Stimulated activated naive CD8-positive, alpha-beta T cell treated with anti-CD3 and anti-CD28 coated beads, Interleukin-15, Interleukin-2, amounts not matched to agents 100 ng/mL and 50 ng/mL, for 24 hours (primary cell): Measurements from ENCODE around the gene PKN3.

Experiments
- H3K27ac Mint-ChIP-seq: one replicate; pipeline ENCODE4 v1.8.0; 2021; ENCODE audit warnings: mild to moderate bottlenecking, mixed read lengths
- H3K27me3 Mint-ChIP-seq: one replicate; pipeline ENCODE4 v1.8.0; 2021; ENCODE audit warnings: mixed read lengths
- H3K36me3 Mint-ChIP-seq: one replicate; pipeline ENCODE4 v1.8.0; 2021; ENCODE audit warnings: low read depth, mixed read lengths
- H3K4me1 Mint-ChIP-seq: one replicate; pipeline ENCODE4 v1.8.0; 2021; ENCODE audit warnings: low read depth, mixed read lengths
- H3K4me3 Mint-ChIP-seq: one replicate; pipeline ENCODE4 v1.8.0; 2021; ENCODE audit warnings: mild to moderate bottlenecking, mixed read lengths
- H3K9me3 Mint-ChIP-seq: one replicate; pipeline ENCODE4 v1.8.0; 2021; ENCODE audit warnings: mixed read lengths

Gene PKN3

GRCh38 chr9:128703616-128704355, 1.5 kb downstream of the PKN3 start:
- Mint-ChIP-seq H3K27ac (peak overlapping the region; percentile 31), H3K4me3 (peak overlapping the region; percentile 82), H3K36me3 (no peaks in the 10 kb centered on the region), H3K4me1 (peaks cover 13% of the 10 kb centered on the region), H3K9me3 (no peaks in the 10 kb centered on the region), H3K27me3 (no peaks in the 10 kb centered on the region)

GRCh38 chr9:128704356-128704670, 2.0 kb downstream of the PKN3 start:
- peak overlapping the region; percentile 26 for H3K4me3 Mint-ChIP-seq
- no peaks in the 10 kb centered on the region for H3K27me3 Mint-ChIP-seq
- H3K36me3 Mint-ChIP-seq: no peaks in the 10 kb centered on the region
- H3K4me1 Mint-ChIP-seq: peaks cover 13% of the 10 kb centered on the region
- H3K27ac Mint-ChIP-seq: no peak overlapping the region
- H3K9me3 Mint-ChIP-seq: no peaks in the 10 kb centered on the region

DNA sequence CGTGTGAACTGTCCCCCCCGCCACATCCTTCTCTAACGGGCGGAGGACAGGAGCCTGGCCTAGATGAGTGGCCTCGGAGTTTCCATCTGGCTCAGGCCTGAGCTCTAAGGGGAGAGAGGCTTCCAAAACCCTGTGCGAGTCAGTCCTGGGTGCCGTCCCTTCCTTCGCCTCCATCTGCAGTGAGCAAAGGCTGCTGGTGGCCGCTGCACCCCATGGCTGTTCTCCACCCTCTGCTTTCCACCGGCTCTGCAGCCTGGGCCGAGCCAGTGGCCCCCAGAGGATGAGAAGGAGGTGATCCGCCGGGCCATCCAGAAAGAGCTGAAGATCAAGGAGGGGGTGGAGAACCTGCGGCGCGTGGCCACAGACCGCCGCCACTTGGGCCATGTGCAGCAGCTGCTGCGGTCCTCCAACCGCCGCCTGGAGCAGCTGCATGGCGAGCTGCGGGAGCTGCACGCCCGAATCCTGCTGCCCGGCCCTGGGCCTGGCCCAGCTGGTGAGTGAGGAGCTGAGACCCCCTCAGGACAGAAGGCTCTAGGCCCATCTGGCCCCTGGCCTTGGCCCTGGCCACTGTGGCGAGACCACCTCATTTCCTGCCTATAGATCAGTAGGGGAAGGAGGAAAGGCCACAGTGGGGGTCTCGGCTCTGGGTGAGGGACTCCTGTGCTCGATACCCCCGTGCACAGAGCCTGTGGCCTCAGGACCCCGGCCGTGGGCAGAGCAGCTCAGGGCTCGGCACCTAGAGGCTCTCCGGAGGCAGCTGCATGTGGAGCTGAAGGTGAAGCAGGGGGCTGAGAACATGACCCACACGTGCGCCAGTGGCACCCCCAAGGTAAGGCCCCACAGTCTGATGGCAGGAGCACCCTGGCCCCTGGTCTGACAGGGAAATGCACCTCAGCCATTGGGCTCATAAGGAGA, 3.0 kb downstream of the PKN3 start:
- H3K4me1 Mint-ChIP-seq: peaks cover 13% of the 10 kb centered on the region
- H3K27ac Mint-ChIP-seq: no peak overlapping the region
- H3K9me3 Mint-ChIP-seq: no peaks in the 10 kb centered on the region
- no peaks in the 10 kb centered on the region for H3K36me3 Mint-ChIP-seq
- H3K4me3 Mint-ChIP-seq: no peak overlapping the region
- H3K27me3 Mint-ChIP-seq: no peaks in the 10 kb centered on the region

GRCh38 chr9:128706045-128706444, 3.7 kb downstream of the PKN3 start:
- Mint-ChIP-seq H3K4me1 (peaks cover 13% of the 10 kb centered on the region), H3K36me3 (no peaks in the 10 kb centered on the region)

DNA sequence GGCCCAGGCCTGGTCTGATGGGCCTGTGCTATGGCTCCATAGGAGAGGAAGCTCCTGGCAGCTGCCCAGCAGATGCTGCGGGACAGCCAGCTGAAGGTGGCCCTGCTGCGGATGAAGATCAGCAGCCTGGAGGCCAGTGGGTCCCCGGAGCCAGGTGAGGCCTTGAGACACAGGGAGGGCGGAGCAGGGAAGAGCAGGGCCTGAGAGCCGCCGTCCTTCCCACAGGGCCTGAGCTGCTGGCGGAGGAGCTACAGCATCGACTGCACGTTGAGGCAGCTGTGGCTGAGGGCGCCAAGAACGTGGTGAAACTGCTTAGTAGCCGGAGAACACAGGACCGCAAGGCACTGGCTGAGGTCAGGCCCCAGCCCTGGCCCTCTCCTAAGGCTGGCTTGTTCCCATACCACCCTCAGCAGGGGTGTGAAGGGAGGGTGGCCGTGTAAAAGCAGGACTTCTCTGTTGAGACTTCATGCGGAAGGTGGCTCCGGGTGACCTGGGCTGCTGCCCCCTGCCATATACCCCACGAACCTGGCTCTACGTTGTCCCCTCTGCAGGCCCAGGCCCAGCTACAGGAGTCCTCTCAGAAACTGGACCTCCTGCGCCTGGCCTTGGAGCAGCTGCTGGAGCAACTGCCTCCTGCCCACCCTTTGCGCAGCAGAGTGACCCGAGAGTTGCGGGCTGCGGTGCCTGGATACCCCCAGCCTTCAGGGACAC, 4.5 kb downstream of the PKN3 start:
- Mint-ChIP-seq H3K4me1 (peaks cover 8% of the 10 kb centered on the region), H3K9me3 (no peaks in the 10 kb centered on the region), H3K27me3 (no peaks in the 10 kb centered on the region), H3K27ac (no peak overlapping the region), H3K36me3 (no peaks in the 10 kb centered on the region), H3K4me3 (no peak overlapping the region)

More at GRCh38 chr9:128706045-128706444, 3.7 kb downstream of the PKN3 start:
- no peaks in the 10 kb centered on the region for H3K27me3 Mint-ChIP-seq
- H3K4me3 Mint-ChIP-seq: no peak overlapping the region
- H3K27ac Mint-ChIP-seq: no peak overlapping the region
- no peaks in the 10 kb centered on the region for H3K9me3 Mint-ChIP-seq

DNA sequence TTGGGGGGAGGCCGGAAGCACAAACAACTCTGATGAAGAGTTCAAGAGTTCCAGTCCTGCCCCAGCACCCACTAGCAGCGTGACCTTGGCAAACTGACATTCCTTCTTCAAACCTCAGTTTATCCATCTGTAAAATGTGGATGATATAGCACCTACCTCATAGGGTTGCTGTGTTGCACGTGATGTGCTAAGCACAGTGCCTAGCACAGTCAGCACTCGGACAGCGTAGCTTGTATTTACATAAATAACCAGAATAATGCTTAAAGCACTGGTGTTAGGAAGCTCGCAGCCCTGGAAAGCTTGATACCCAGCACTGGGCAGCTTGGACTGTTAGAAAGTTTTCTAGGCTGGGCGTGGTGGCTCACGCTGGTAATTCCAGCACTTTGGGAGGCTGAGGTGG, 5.1 kb downstream of the PKN3 start:
- Mint-ChIP-seq H3K27ac (no peak overlapping the region), H3K4me1 (peaks cover 4% of the 10 kb centered on the region), H3K9me3 (no peaks in the 10 kb centered on the region), H3K4me3 (no peak overlapping the region), H3K36me3 (no peaks in the 10 kb centered on the region), H3K27me3 (no peaks in the 10 kb centered on the region)

GRCh38 chr9:128712451-128713410, 10.4 kb downstream of the PKN3 start:
- no peak overlapping the region for H3K4me3 Mint-ChIP-seq
- no peak overlapping the region for H3K27ac Mint-ChIP-seq
- no peaks in the 10 kb centered on the region for H3K4me1 Mint-ChIP-seq
- no peaks in the 10 kb centered on the region for H3K9me3 Mint-ChIP-seq
- no peaks in the 10 kb centered on the region for H3K27me3 Mint-ChIP-seq
- H3K36me3 Mint-ChIP-seq: no peaks in the 10 kb centered on the region

DNA sequence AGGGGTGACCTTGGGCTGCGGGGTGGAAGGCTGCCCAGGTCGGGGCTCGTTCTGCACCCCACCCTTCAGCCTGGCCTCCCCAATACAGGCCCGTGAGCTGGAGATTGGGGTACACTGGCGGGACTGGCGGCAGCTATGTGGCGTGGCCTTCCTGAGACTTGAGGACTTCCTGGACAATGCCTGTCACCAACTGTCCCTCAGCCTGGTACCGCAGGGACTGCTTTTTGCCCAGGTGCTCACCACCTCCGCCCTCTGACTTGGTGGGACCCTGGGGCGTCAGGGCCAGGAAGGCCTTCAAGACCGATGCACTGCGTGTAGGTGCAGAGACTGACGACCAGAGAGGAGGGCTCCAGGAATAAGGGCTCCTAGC, 11.1 kb downstream of the PKN3 start:
- no peak overlapping the region for H3K4me3 Mint-ChIP-seq
- H3K27ac Mint-ChIP-seq: no peak overlapping the region
- no peaks in the 10 kb centered on the region for H3K36me3 Mint-ChIP-seq
- no peaks in the 10 kb centered on the region for H3K27me3 Mint-ChIP-seq
- no peaks in the 10 kb centered on the region for H3K4me1 Mint-ChIP-seq
- no peaks in the 10 kb centered on the region for H3K9me3 Mint-ChIP-seq

DNA sequence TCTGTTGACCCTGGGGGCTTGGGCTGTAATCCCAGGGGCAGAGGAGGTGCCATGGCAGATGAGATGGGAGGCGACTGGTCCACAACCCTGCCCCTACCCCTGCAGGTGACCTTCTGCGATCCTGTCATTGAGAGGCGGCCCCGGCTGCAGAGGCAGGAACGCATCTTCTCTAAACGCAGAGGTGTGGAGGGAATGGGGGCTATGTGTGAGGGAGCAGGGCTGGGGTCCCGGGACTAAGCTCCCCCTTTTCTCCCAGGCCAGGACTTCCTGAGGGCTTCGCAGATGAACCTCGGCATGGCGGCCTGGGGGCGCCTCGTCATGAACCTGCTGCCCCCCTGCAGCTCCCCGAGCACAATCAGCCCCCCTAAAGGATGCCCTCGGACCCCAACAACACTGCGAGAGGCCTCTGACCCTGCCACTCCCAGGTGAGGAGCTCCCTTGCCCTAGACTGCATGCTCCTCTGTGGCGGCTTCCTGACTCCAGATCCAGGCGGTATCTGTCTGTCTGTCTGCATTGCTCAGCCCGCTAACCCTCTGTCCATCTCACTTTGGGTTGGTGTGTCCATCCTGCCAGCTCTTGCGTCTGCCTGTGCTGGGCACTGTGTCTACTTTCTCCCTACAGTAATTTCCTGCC, 11.8 kb downstream of the PKN3 start:
- Mint-ChIP-seq H3K27ac (no peak overlapping the region), H3K4me3 (no peak overlapping the region), H3K9me3 (no peaks in the 10 kb centered on the region), H3K27me3 (no peaks in the 10 kb centered on the region), H3K36me3 (no peaks in the 10 kb centered on the region), H3K4me1 (no peaks in the 10 kb centered on the region)

DNA sequence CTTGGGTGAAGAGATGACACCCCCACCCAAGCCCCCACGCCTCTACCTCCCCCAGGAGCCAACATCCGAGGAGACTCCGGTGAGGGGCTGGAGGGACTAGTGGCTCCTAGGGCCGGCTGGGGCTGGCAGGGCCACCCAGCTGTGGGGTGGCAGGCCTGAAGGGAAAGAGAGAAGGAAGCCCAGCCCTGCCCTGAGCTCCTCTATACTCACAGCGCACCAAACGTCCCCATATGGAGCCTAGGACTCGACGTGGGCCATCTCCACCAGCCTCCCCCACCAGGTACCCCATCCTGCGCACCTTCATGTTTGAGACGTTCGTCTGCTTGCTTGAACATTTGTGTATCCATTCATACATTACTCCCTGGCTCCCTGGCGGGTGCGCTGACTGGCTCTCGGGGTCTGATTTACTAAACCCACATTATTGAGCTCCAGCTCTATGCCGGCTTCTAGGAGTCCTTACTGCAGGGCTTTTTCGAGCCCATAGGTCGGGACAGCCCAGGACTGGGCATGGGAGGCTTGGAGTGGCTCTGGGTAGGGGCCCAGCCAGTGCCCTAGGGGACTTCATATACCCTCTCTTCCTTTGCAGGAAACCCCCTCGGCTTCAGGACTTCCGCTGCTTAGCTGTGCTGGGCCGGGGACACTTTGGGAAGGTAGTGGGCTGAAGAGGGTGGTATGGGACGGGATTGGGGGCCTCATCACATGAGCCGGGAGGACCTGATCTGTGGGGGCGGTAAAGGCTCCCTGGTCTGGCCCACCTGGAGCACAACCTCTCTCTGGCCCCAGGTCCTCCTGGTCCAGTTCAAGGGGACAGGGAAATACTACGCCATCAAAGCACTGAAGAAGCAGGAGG, 12.5 kb downstream of the PKN3 start:
- Mint-ChIP-seq H3K27me3 (no peaks in the 10 kb centered on the region), H3K9me3 (no peaks in the 10 kb centered on the region), H3K4me3 (no peak overlapping the region), H3K4me1 (no peaks in the 10 kb centered on the region), H3K27ac (no peak overlapping the region), H3K36me3 (no peaks in the 10 kb centered on the region)

DNA sequence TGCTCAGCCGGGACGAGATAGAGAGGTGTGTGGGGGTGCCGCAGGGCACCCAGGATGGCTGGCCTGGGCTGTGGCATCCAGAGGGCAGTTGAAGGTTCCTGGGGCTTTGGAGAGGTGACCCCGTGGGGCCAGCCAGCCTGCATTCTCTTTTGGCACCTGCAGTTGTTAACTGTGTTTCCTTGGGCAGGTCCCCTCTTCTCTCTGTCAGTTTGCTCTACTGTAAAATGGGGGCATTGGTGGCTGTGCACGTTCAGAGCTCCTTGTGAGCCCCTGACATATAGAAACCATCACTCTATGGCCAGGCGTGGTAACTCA, 13.1 kb downstream of the PKN3 start:
- no peaks in the 10 kb centered on the region for H3K9me3 Mint-ChIP-seq
- no peak overlapping the region for H3K27ac Mint-ChIP-seq
- no peak overlapping the region for H3K4me3 Mint-ChIP-seq
- no peaks in the 10 kb centered on the region for H3K4me1 Mint-ChIP-seq
- no peaks in the 10 kb centered on the region for H3K27me3 Mint-ChIP-seq
- H3K36me3 Mint-ChIP-seq: peaks cover 1% of the 10 kb centered on the region

DNA sequence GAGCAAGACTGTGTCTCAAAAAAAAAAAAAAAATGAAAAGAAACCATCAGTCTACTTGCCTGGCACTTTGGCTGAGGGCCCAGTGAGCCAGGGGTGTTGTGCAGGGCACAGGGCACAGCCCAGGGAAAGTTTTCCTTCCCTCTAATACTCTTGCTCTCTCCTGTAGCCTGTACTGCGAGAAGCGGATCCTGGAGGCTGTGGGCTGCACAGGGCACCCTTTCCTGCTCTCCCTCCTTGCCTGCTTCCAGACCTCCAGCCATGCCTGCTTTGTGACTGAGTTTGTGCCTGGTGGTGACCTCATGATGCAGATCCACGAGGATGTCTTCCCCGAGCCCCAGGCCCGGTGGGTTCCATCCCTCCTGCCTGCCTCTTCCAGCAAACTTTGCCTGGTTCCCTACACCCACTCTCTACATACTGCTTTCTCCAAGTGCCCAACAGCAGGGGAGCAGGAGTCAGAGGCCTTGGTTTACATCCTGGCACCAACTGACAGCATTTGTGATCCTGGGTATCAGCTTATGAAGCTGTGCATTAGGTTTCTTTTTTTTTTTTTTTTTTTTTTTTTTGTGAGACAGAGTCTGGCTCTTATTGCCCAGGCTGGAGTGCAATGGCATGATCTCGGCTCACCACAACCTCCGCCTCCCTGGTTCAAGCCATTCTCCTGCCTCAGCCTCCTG, 14.4 kb downstream of the PKN3 start:
- Mint-ChIP-seq H3K36me3 (peaks cover 4% of the 10 kb centered on the region), H3K27me3 (no peaks in the 10 kb centered on the region), H3K4me3 (no peak overlapping the region), H3K27ac (no peak overlapping the region), H3K9me3 (no peaks in the 10 kb centered on the region), H3K4me1 (no peaks in the 10 kb centered on the region)

DNA sequence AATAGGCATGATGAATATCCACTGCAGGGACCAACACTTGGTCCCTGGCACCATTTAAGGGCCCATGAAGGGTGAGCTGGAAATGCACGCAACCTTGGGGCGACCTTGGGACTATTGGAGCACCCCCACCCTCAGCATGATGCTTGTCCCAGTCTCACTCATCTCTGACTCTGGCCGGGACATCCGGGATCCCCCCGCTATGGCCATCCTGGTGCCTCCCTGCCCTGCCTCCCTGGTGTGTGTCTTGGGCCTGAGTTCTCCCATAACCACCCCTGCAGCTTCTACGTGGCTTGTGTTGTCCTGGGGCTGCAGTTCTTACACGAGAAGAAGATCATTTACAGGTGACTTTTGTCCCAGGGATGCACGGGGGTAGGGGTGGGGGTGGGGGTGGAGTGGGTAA, 15.7 kb downstream of the PKN3 start:
- H3K36me3 Mint-ChIP-seq: peaks cover 4% of the 10 kb centered on the region
- H3K27me3 Mint-ChIP-seq: no peaks in the 10 kb centered on the region
- no peaks in the 10 kb centered on the region for H3K9me3 Mint-ChIP-seq
- H3K4me3 Mint-ChIP-seq: no peak overlapping the region
- peaks cover 9% of the 10 kb centered on the region for H3K4me1 Mint-ChIP-seq
- no peak overlapping the region for H3K27ac Mint-ChIP-seq
